HG02884 (cell line): ENCODE results near the gene TSPAN7.

Experiments
- ATAC-seq: cut with Tn5 transposase; IDR thresholded peaks from one replicate; pipeline ENCODE4 v1.9.1; 2021; ENCODE audit warnings: mild to moderate bottlenecking, moderate library complexity; ENCODE audit not compliant: unreplicated experiment

The TSPAN7 gene

GRCh38 chrX:38641197-38641596, 79.9 kb downstream of the TSPAN7 start:
- no peak for ATAC-seq

GRCh38 chrX:38643903-38644302, 82.6 kb downstream of the TSPAN7 start:
- ATAC-seq, result no peak

- ATAC-seq, result no peak
These were observed 84.8 kb downstream of the TSPAN7 start for GRCh38 chrX:38646129-38646528.

GRCh38 chrX:38649221-38649620, 87.9 kb downstream of the TSPAN7 start:
- ATAC-seq, result no peak

GRCh38 chrX:38649674-38650647, 88.6 kb downstream of the TSPAN7 start:
- no peak for ATAC-seq

- ATAC-seq, result no peak
These were observed 90.6 kb downstream of the TSPAN7 start for GRCh38 chrX:38651625-38652601.

- ATAC-seq, result no peak
These were observed 91.6 kb downstream of the TSPAN7 start for GRCh38 chrX:38652934-38653442.

- no peak for ATAC-seq
These were observed 93.0 kb downstream of the TSPAN7 start for GRCh38 chrX:38654302-38654701.

GRCh38 chrX:38656350-38656915, 95.1 kb downstream of the TSPAN7 start:
- no peak for ATAC-seq

- ATAC-seq, result peak; percentile 65
These were observed 96.2 kb downstream of the TSPAN7 start for GRCh38 chrX:38657562-38657961.

- ATAC-seq, result no peak
These were observed 99.2 kb downstream of the TSPAN7 start for GRCh38 chrX:38660395-38661102.

GRCh38 chrX:38661103-38661441, 99.7 kb downstream of the TSPAN7 start:
- ATAC-seq, result no peak

- ATAC-seq, result no peak
These were observed 100.2 kb downstream of the TSPAN7 start for GRCh38 chrX:38661561-38661960.

- ATAC-seq, result no peak
These were observed 101.3 kb downstream of the TSPAN7 start for GRCh38 chrX:38662640-38663039.

- ATAC-seq, result no peak
These were observed 102.9 kb downstream of the TSPAN7 start for GRCh38 chrX:38664285-38664684.

GRCh38 chrX:38666909-38667308, 105.6 kb downstream of the TSPAN7 start:
- ATAC-seq, result no peak

- ATAC-seq, result no peak
These were observed 107.4 kb downstream of the TSPAN7 start for GRCh38 chrX:38668771-38669170.

- ATAC-seq, result no peak
These were observed 108.1 kb downstream of the TSPAN7 start for GRCh38 chrX:38669428-38669827.

- no peak for ATAC-seq
These were observed 111.3 kb downstream of the TSPAN7 start for GRCh38 chrX:38672646-38673045.

- ATAC-seq, result no peak
These were observed 114.5 kb downstream of the TSPAN7 start for GRCh38 chrX:38675856-38676255.
